Activated CD4-positive, alpha-beta T cell treated with anti-CD3 and anti-CD28 coated beads for 48 hours (primary cell): ENCODE results near the gene FBP2.

Experiments
- DNase-seq: peaks from one replicate; pipeline ENCODE4 v3.0.0-alpha.2; 2020

The FBP2 gene

GRCh38 chr9:94593459-94594345 lies at the start of gene FBP2:
FBP2 (minus strand) TSS chr9:94593824; CDS start chr9:94593726, 98 bp downstream.
- no peak for DNase-seq

GRCh38 chr9:94643176-94643575 lies 49.6 kb upstream of the FBP2 start:
- DNase-seq, result no peak

GRCh38 chr9:94642501-94642900 lies 48.9 kb upstream of the FBP2 start:
- DNase-seq, result no peak

GRCh38 chr9:94639999-94640376 lies 46.4 kb upstream of the FBP2 start:
- no peak for DNase-seq

GRCh38 chr9:94639061-94639998 lies 45.7 kb upstream of the FBP2 start, which contains the start of gene FBP1:
FBP1 (minus strand) TSS chr9:94639518; CDS start chr9:94639310, 208 bp downstream.
- DNase-seq, result peak; percentile 42

- no peak for DNase-seq
These were observed 44.9 kb upstream of the FBP2 start for GRCh38 chr9:94638335-94639060.

GRCh38 chr9:94632737-94633136 lies 39.1 kb upstream of the FBP2 start:
- no peak for DNase-seq

- DNase-seq, result no peak
These were observed 38.0 kb upstream of the FBP2 start for GRCh38 chr9:94631599-94631998.

GRCh38 chr9:94630833-94631232 lies 37.2 kb upstream of the FBP2 start:
- DNase-seq, result no peak

GRCh38 chr9:94630281-94630680 lies 36.7 kb upstream of the FBP2 start:
- no peak for DNase-seq

- DNase-seq, result no peak
These were observed 33.7 kb upstream of the FBP2 start for GRCh38 chr9:94627287-94627686.

GRCh38 chr9:94625835-94626234 lies 32.2 kb upstream of the FBP2 start:
- no peak for DNase-seq

GRCh38 chr9:94624629-94625028 lies 31.0 kb upstream of the FBP2 start:
- no peak for DNase-seq

GRCh38 chr9:94623253-94623652 lies 29.6 kb upstream of the FBP2 start:
- DNase-seq, result peak; percentile 63

GRCh38 chr9:94622087-94622800 lies 28.6 kb upstream of the FBP2 start:
- no peak for DNase-seq

- no peak for DNase-seq
These were observed 25.4 kb upstream of the FBP2 start for GRCh38 chr9:94619026-94619425.

GRCh38 chr9:94613003-94613402 lies 19.4 kb upstream of the FBP2 start:
- DNase-seq, result no peak

GRCh38 chr9:94612071-94612470 lies 18.4 kb upstream of the FBP2 start:
- DNase-seq, result no peak

- peak; percentile 85 for DNase-seq
These were observed 18.0 kb upstream of the FBP2 start for GRCh38 chr9:94611638-94612068.

GRCh38 chr9:94610181-94610606 lies 16.6 kb upstream of the FBP2 start:
- DNase-seq, result no peak

- DNase-seq, result no peak
These were observed 13.7 kb upstream of the FBP2 start for GRCh38 chr9:94607423-94607691.

GRCh38 chr9:94606646-94607422 lies 13.2 kb upstream of the FBP2 start:
- no peak for DNase-seq
